ENCODE results near the gene DDIT3. TPM values are rescaled to one million over a fixed set of nuclear protein-coding genes. Genes with fewer than 3 reads are reported as not detected.

DDIT3 gene
- total RNA-seq, 1 donor from 2014 or later = 15.0 TPM

- Mint-ChIP-seq H3K4me1 (no peaks in the 10 kb centered on the region), H3K27ac (ENCODE audit: unreplicated experiment) (no peak overlapping the region), H3K4me3 (no peak overlapping the region), H3K27me3 (ENCODE audit: low read depth) (peaks cover 30% of the 10 kb centered on the region), H3K9me3 (no peaks in the 10 kb centered on the region), H3K36me3 (ENCODE audit: low read depth) (peaks cover 6% of the 10 kb centered on the region)
- no peak for TF ChIP-seq CTCF (conservative IDR thresholded peaks at IDR 0.05)
- DNase-seq (ENCODE audit: low read depth, low spot score) = no peak
Measured at GRCh38 chr12:57560516-57560915, 40.2 kb upstream of the DDIT3 start.

GRCh38 chr12:57558864-57559263 is 38.5 kb upstream of the DDIT3 start:
- TF ChIP-seq CTCF (conservative IDR thresholded peaks at IDR 0.05) = no peak
- H3K4me3 Mint-ChIP-seq = no peak overlapping the region
- peaks cover 1% of the 10 kb centered on the region for H3K4me1 Mint-ChIP-seq
- H3K27ac Mint-ChIP-seq (ENCODE audit: unreplicated experiment) = no peak overlapping the region
- no peak for DNase-seq (ENCODE audit: low read depth, low spot score)
- H3K27me3 Mint-ChIP-seq (ENCODE audit: low read depth) = peaks cover 24% of the 10 kb centered on the region
- no peaks in the 10 kb centered on the region for H3K36me3 Mint-ChIP-seq (ENCODE audit: low read depth)
- no peaks in the 10 kb centered on the region for H3K9me3 Mint-ChIP-seq

GRCh38 chr12:57554897-57555296 is 34.6 kb upstream of the DDIT3 start:
- TF ChIP-seq CTCF (conservative IDR thresholded peaks at IDR 0.05) = no peak
- Mint-ChIP-seq H3K4me1 (peaks cover 29% of the 10 kb centered on the region), H3K27me3 (ENCODE audit: low read depth) (peaks cover 45% of the 10 kb centered on the region), H3K9me3 (no peaks in the 10 kb centered on the region), H3K27ac (ENCODE audit: unreplicated experiment) (no peak overlapping the region), H3K36me3 (ENCODE audit: low read depth) (no peaks in the 10 kb centered on the region), H3K4me3 (no peak overlapping the region)
- no peak for DNase-seq (ENCODE audit: low read depth, low spot score)

- DNase-seq (ENCODE audit: low read depth, low spot score) = no peak
- Mint-ChIP-seq H3K36me3 (ENCODE audit: low read depth) (no peaks in the 10 kb centered on the region), H3K4me3 (no peak overlapping the region), H3K9me3 (no peaks in the 10 kb centered on the region), H3K27ac (ENCODE audit: unreplicated experiment) (no peak overlapping the region), H3K27me3 (ENCODE audit: low read depth) (peaks cover 48% of the 10 kb centered on the region), H3K4me1 (peaks cover 29% of the 10 kb centered on the region)
- TF ChIP-seq CTCF (conservative IDR thresholded peaks at IDR 0.05) = no peak
Measured at GRCh38 chr12:57554453-57554852, 34.1 kb upstream of the DDIT3 start.

- Mint-ChIP-seq H3K4me1 (peaks cover 29% of the 10 kb centered on the region), H3K27ac (ENCODE audit: unreplicated experiment) (peak overlapping the region; percentile 73), H3K4me3 (peak overlapping the region; percentile 80), H3K27me3 (ENCODE audit: low read depth) (peaks cover 57% of the 10 kb centered on the region), H3K9me3 (no peaks in the 10 kb centered on the region), H3K36me3 (ENCODE audit: low read depth) (no peaks in the 10 kb centered on the region)
- no peak for DNase-seq (ENCODE audit: low read depth, low spot score)
- no peak for TF ChIP-seq CTCF (conservative IDR thresholded peaks at IDR 0.05)
Measured at GRCh38 chr12:57553343-57554202, 33.3 kb upstream of the DDIT3 start.
